22Rv1 (cell line): ENCODE measurements around the gene MDFIC.

ENCODE experiments used
- CTCF ChIP-seq: fragments of 450-650 bp; IDR thresholded peaks from 2 replicates; pipeline ENCODE4 v1.5.1; 2017; ENCODE audit warnings: mild to moderate bottlenecking
- ZFX ChIP-seq: fragments of 450-650 bp; IDR thresholded peaks from 2 replicates; pipeline ENCODE4 v1.6.1; 2017; ENCODE audit warnings: antibody characterized with exemption, borderline replicate concordance

GRCh38 chr7:114934713-114935112 is 12.8 kb downstream of the MDFIC start:
- no peak for TF ChIP-seq CTCF
- no peak for TF ChIP-seq ZFX
